ENCODE results near the gene BBS9.

The BBS9 gene

GRCh38 chr7:33118383-33118782, 11.0 kb upstream of the BBS9 start:
- TF ChIP-seq CTCF (IDR thresholded peaks at IDR 0.05; ENCODE audit: extremely low read depth, insufficient read depth, missing control alignments), result no peak
- DNase-seq (ENCODE audit: low spot score), result no peak
- in situ Hi-C loops (cut with MboI; ENCODE audit: low pct_unique_long_range_greater_than_20kb, low sequenced_read_pairs, unreplicated experiment), result no loop called here

GRCh38 chr7:33127085-33127484, 2.3 kb upstream of the BBS9 start:
- in situ Hi-C loops (cut with MboI; ENCODE audit: low pct_unique_long_range_greater_than_20kb, low sequenced_read_pairs, unreplicated experiment), result no loop called here
- TF ChIP-seq CTCF (IDR thresholded peaks at IDR 0.05; ENCODE audit: extremely low read depth, insufficient read depth, missing control alignments), result no peak
- DNase-seq (ENCODE audit: low spot score), result no peak

- in situ Hi-C loops (cut with MboI; ENCODE audit: low pct_unique_long_range_greater_than_20kb, low sequenced_read_pairs, unreplicated experiment), result no loop called here
- DNase-seq (ENCODE audit: low spot score), result no peak
- no peak for TF ChIP-seq CTCF (IDR thresholded peaks at IDR 0.05; ENCODE audit: extremely low read depth, insufficient read depth, missing control alignments)
Measured at GRCh38 chr7:33128631-33128989, 754 bp upstream of the BBS9 start.

DNA sequence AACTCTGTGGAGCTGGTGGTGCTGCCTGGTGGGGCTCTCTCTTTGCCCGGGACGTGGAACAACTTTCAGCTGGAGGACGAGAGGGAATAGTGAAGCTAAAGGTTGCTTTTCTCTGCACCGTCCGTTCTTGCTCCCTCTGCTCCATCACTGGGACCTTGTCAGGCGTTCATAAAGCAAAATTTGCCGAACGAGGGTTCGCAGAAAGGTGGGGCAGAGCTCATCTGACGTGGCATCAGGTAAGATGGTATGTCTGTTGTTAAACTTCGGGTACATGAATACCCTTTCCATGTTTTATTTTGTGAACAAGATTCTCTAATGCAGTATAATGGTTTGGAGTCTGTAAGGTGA, 416 bp downstream of the BBS9 start:
- in situ Hi-C loops (cut with MboI; ENCODE audit: low pct_unique_long_range_greater_than_20kb, low sequenced_read_pairs, unreplicated experiment), result no loop called here
- DNase-seq (ENCODE audit: low spot score), result peak; percentile 28
- no peak for TF ChIP-seq CTCF (IDR thresholded peaks at IDR 0.05; ENCODE audit: extremely low read depth, insufficient read depth, missing control alignments)

DNA sequence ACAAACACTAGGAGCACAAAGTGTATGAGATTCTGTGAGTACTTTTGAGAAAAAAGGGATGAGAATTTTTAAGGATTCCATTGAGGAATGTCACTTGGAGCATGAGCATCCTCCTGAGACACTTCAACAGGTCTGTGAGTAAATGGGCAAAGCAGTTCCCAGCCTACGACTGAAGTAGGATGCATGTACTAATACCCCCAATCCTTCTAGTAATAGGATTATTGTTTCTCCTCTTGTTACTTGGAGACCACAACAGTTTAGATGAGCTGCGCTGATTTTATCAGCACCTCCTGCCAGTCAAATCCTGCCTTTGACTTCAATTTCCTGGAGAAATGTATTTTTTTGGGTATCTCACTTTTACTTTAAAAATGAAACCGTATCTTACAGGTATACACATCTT, 820 bp downstream of the BBS9 start:
- no peak for DNase-seq (ENCODE audit: low spot score)
- TF ChIP-seq CTCF (IDR thresholded peaks at IDR 0.05; ENCODE audit: extremely low read depth, insufficient read depth, missing control alignments), result no peak
- in situ Hi-C loops (cut with MboI; ENCODE audit: low pct_unique_long_range_greater_than_20kb, low sequenced_read_pairs, unreplicated experiment), result no loop called here

DNA sequence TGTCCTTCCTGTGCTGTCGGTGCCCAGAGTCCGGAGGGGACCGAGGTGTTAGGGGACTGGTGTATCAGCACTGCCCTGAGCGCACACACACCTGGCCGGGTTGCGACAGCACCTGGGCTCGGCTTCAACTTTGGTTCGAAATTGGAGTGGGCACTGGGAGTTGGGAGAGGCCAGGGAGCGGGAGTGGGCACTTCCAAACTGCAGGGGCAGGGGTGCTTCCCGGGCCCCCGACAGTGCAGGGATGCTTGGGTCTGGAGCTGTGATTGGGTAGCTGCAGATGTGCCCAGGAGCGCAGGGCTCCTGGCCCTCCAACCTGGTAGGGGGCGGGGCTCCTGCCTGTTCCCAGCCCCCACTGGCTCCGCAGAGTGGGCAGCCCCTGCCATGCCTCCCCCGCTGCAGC, 7.7 kb downstream of the BBS9 start:
- in situ Hi-C loops (cut with MboI; ENCODE audit: low pct_unique_long_range_greater_than_20kb, low sequenced_read_pairs, unreplicated experiment), result no loop called here
- TF ChIP-seq CTCF (IDR thresholded peaks at IDR 0.05; ENCODE audit: extremely low read depth, insufficient read depth, missing control alignments), result no peak
- DNase-seq (ENCODE audit: low spot score), result no peak

DNA sequence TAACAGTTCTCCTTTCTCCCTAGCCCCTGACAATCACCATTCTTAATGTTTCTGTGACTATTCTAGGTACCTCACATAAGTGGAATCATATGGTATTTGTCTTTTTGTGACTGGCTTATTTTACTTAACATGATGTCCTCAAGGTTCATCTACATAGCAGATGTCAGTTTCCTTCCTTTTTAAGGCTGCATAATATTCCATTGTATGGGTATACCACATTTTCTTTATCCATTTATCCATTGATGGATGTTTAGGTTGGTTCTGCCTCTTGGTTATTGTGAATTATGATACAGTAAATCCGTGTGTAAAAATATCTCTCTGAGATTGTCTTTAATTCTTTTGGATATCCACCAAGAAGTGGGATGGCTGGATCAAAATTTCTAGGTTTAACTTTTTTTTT, 13.2 kb downstream of the BBS9 start:
- no peak for DNase-seq (ENCODE audit: low spot score)
- in situ Hi-C loops (cut with MboI; ENCODE audit: low pct_unique_long_range_greater_than_20kb, low sequenced_read_pairs, unreplicated experiment), result no loop called here
- no peak for TF ChIP-seq CTCF (IDR thresholded peaks at IDR 0.05; ENCODE audit: extremely low read depth, insufficient read depth, missing control alignments)
